Sciatic nerve (tissue), 2 donors: ENCODE results near the gene SEPTIN1. TPM values are rescaled to one million over a fixed set of nuclear protein-coding genes. Genes with fewer than 3 reads are reported as not detected.

Experiments used
- ATAC-seq: fragments of 200-7000 bp; cut with Tn5 transposase; one replicate; pipeline ENCODE4 v1.9.1; 2020; ENCODE audit warnings: mild to moderate bottlenecking, moderate library complexity
- DNase-seq: peaks from one replicate; pipeline ENCODE4 v3.0.0-alpha.2; 2020; ENCODE audit warnings: low spot score
- intact Hi-C: fragments of 100-400 bp; cut with DNase I; formaldehyde crosslinking; loops from one replicate; pipeline ENCODE4 v1.14.2; 2022
- total RNA-seq: library from RNA; stranded (reverse); fragmentation: NEBNext Ultra II Directional; extraction: Animal tissue kit (Norgen Biotek cat#: 25700); gene quantifications from one replicate; pipeline ENCODE4 v1.2.1, GENCODE V29; 2021
- donor health status: DM: no; HTN: no; CAD: no.
- donor health status: DM: no; HTN: no; CAD: no.

Gene SEPTIN1
- total RNA-seq, 1 donor from 2014 or later = 7.2 TPM

DNA sequence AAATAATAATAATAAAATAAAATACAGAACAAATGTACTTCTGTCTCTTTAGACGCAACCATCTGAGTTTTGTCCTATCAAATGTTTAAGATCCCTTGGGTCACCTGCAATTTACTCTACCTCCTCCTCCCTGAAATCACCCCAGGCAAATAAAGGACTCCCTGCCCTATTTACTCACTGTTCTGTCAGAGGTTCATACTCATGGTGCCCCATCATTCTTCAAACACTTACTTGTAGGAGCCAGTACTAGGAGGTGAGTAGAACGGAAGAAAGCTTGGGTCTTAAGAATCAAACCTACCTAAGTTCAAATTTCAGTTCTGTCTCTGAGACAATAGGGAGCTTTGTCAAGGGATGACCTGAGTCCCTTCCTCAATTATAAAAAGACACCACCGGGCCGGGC is 15.8 kb downstream of the SEPTIN1 start:
- ATAC-seq (no peak), DNase-seq (no peak)
- intact Hi-C loops = no loop called here

DNA sequence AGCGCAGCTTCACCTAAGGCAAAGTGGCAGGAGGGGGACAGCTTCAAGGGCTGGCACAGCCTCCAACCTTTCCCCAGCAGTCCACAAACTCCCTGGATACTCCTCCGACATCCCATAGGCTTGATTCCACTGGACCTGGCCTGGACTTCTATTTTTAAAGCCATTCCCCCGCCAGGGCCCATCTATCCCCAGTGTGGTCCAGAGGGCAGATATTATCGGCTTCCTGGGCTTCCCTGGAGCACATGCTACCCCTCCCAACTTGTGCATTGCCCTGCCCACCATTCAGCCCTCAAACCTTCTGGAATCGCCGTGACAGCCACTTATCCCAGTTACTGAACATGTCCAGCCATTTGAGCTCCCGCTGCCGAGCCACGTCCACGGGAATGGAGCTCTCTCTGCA is 17.2 kb downstream of the SEPTIN1 start:
- no peak for DNase-seq
- intact Hi-C loops = no loop called here
- no peak for ATAC-seq

- intact Hi-C loops = no loop called here
- no peak for ATAC-seq
These were observed 21.2 kb downstream of the SEPTIN1 start for GRCh38 chr16:30361180-30361579.

GRCh38 chr16:30359871-30360170 is 22.5 kb downstream of the SEPTIN1 start:
- no peak for ATAC-seq
- DNase-seq = no peak
- intact Hi-C loops = no loop called here

More at GRCh38 chr16:30361180-30361579, 21.2 kb downstream of the SEPTIN1 start:
- no peak for DNase-seq

DNA sequence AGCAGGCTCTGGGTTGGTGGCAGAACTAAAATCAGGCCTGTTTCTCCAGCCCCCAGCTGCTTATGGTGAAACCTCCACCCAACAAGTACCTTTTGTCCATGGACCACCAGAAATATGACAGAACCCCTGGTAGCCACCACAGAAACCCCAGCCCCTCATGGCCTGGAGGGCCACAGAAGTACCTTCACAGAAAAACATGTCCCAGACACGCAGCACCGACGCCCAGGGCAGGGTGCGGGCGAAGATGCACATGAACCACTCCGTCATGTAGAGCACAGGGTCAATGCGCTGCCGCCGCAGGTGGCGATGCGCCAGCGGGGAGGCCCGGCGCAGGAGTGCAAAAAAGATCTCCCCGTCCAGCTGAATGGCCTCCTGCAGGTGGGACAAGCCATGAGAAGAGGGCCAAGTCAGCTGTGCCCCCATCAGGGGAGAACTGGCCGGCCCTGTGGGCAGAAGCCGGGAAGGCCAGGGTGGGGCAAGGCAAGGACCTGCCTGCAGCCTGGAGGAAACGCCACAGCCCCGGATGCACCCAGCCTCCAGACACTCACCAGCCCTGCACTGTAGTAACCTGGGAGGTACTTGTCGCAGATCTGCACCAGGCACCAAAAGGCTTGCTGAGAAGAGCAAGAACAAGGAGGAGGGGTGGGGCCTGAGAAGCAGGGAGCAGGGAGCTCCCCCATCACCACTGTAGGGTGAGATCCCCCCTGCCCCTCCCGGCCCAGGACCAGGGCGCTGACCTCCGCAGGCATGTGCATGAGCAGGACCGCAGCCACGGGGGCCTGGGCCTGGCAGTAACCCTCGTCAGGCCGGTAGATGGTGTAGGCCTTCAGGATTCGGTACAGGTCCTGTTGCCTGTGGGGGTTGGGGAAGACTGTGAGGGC is 23.1 kb downstream of the SEPTIN1 start:
- ATAC-seq = no peak
- no peak for DNase-seq
- intact Hi-C loops = no loop called here

DNA sequence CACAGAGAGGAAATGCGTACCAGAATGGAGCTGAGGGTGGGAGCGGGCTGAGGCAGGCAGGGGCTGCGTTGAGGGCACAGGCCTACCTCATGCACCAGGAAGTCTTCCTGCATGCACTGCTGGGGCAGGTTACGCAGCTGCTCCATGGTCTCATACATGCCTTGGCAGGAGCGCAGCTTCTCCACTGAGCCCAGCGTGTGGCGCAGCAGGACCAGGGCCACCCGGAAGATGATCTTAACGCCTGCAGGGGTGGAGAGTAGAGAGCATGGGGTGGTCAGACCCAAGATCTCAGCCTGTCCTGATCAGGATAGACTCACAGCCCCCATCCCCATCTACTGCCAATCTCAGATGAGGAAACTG is 23.8 kb downstream of the SEPTIN1 start:
- ATAC-seq = no peak
- intact Hi-C loops = no loop called here
- DNase-seq = no peak

DNA sequence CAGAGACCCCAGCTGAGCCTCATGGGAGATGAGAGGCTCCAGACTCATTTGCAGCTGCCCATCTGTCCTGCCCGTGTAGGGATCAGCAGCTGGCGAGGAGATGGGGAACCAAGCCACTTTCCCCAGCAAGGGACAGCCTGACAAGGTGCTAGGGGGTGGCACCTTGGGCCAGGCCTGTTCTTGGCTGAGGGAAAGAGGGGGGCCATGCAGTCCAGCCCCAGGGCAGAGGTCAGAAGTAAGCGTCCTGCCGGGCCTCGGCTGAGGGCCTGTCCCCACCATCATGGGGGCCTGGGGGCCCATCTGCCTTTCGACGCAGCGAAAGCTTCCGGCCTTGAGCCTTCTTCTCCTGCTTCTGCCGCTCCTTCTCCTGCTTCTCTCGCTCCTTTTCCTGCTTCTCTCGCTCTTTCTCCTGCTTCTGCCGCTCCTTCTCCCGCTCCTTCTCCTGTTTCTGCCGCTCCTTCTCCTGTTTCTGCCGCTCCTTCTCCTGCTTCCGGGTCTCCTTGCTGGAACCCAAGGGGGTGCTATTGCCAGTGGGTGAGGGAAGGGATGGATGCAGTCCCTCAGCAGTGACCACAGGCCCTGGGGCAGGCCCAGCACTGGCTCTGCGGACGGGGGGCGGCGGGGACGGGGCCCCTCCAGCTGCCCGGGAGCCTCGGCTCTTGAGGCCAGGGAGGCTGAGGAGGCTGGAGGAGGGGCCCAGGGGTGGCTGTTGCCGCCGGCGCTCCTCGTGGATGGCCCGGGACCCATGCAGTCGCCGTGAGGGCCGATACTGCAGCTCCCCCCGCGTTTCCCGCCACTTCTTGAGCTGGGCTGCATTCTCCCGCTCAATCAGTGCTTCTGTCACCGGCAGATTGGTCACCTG is 24.4 kb downstream of the SEPTIN1 start:
- DNase-seq (no peak), ATAC-seq (no peak)
- intact Hi-C loops = no loop called here

DNA sequence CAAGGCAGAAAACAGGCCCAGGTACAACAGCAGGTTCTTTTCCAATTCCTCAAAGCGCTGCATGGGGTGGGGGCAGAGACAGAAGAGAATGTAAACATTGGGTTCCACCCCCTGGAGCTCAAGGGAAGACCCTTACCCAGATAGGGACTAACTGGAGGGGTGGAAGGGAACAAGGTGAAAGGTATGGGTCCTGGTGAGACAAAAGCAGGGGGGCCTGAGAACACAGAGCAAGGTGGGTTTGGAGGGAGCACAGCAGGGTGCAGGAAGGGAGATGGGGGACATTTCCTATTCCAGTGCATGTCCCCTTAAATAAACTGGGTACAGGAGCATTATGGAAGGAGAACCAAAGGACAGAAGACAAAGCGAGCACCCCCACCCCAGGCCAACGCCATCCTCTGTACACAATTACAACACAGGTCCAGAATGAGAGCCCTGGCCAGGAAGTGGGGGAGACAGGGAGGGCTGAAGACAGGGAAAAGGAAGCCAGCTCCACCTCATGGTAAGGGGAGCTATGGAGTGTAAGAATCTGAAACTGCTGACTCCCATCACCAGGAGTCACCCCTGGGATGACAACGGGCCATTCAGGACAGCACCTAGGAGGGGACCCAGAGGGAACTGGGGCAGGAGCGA is 25.2 kb downstream of the SEPTIN1 start:
- intact Hi-C loops = no loop called here
- DNase-seq (no peak), ATAC-seq (no peak)

DNA sequence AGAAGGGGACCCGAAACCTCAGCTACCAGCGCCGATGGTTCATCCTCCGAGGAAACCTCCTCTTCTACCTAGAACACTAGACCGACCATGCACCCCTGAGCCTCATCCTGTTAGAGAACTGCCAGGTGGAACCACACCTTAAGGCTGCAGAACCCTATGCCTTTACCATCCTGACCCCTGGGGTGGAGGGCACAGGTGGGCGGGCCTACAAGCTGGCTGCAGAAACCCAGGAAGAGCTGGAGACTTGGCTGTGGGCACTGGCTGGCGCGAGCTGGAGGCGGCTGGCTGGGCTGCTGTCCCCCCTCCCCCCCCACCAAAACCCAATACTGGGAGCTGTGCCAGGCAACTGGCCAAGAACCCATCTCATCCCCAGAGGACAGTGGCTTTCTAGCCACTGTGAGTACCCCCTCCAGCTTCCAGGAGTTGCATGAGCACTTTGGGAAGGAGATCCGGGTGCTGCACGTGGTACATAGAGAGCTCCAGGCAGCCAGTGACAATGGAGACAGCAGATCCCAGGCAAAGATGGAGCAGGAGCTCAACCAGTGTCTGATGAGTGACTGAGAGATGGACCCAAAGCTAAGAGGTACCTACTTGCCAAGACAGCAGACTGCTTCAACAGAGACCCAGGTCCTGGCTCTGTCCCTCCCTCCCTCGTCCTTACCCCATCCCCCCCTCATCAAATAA is 25.8 kb downstream of the SEPTIN1 start:
- intact Hi-C loops = no loop called here
- ATAC-seq (no peak), DNase-seq (no peak)

GRCh38 chr16:30355954-30356308 is 26.4 kb downstream of the SEPTIN1 start:
- DNase-seq (no peak), ATAC-seq (peak; percentile 2)
- intact Hi-C loops = no loop called here

- intact Hi-C loops = no loop called here
- DNase-seq (peak; percentile 98), ATAC-seq (peak; percentile 96)
These were observed 27.0 kb downstream of the SEPTIN1 start, which contains the start of gene CD2BP2 for GRCh38 chr16:30355144-30355953. CD2BP2 (minus strand) TSS chr16:30355308; CDS start chr16:30354681, 627 bp downstream.

DNA sequence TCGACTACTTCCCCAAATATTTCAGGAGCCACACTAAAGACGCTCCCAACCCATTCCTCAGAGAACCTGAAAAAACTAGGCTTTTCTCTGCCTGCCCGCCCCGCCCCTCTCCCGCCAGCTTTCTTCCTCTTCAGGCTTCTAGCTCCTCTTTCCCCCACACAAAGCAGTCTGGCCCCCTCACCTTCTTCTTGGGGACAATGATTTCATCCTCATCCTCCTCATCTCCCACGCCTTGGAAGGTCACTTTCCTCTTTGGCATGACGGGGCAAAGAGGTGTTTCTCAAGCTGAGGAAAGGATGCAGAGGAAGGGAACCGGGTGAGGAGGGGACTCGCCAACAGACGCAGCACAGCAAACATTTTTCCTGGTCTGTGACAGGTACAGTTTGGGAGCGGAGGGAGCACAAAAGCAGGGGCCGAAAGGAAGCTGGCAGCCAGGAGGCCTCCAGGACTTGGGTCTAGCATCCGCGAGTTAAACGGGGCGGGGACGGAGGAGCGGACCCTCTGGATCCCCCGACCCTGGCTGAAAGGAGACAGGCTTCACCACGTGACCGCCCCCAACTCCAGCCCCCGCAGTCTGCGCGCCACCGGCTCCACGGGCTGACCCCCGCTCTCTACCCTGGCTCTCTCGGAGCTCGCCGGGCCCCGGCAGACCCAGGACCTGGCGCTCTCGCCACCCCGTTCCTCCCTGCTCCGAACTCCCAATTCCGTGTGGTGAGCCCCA is 27.8 kb downstream of the SEPTIN1 start:
- peak; percentile 62 for DNase-seq
- intact Hi-C loops = no loop called here
- ATAC-seq = peak; percentile 39

- intact Hi-C loops = no loop called here
- DNase-seq (peak; percentile 52), ATAC-seq (no peak)
These were observed 28.8 kb downstream of the SEPTIN1 start for GRCh38 chr16:30353438-30354129.

DNA sequence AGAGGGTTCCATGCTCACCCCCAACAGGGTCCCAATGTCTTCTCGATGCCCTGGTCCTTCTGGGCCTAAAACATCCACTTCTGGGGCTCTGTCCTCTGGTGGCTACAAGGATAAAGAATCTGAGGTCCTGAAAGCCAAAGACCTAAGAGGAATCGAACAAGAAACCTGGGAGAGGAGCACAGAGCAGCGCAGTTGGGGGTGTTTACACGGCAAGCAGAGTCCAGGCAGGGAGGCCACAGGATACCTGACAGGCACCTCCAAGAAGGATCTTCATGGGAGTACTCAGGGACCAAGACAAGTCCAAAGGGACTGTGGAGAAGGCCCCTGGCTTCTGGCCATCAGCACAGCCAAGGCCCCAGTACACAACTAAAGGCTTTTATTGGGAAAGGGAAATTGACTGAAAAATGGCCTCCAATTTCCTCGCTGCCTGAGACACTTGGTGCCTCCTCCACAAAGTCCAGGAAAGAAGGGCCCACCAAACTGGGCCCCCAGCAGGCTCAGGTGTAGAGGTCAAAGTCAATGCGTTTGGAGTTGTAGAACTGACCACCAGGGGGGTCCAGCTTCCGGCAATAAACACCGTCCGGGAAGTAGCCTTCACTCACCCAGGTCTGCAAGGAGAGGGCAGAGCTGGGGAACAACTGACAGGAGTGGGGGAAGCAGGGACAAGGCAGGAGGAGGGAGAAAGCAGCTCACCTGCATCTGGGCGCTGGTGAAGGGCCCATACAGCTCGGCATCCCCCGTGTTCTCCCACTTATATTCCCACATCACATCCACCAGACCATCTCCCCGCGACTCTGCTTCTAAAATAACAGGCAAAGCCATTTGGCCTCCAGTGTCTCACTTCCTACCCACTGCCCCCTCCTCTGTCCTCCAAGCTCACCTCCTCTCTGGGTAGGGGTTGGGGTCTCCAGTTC is 29.6 kb downstream of the SEPTIN1 start:
- intact Hi-C loops = no loop called here
- ATAC-seq (no peak), DNase-seq (peak; percentile 35)

DNA sequence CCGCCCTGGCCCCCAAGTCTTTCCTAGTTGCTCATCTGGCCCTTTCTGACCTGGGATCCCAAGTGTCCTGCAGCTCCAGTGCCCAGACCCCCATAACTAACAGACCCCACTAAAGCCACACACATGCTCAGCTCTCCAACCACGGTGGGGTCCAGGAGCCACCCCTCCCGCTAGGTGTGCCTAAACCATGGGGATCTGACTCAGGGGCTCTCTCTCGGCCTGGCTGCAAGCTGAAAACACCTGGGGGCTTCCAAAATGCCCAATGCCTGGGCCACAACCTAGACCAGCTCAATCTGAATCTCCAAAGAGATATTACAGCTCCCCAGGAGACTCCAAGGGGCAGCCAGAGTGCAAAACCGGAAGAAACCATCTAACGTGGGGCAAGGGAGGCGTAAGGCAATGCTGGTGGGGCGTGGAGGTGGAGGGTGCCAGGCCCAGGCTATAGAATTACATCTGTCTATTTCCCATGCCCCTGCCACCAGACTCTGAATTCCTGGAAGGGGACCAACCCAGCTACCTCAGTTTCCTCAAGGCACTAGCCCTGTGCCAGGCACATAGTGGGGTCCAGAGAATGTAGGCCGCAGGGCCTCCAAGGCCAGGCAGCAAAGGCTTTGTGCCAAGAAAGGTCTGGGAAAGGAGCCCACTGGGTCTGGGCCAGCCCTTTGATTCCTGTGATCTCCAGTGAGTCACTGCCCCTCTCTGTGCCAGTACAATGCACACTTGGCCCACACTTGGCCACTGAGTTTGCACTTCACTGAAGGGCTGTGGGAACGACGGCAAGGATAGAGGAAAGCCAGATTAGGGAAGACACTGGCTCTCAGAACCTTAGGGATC is 30.6 kb downstream of the SEPTIN1 start:
- intact Hi-C loops = no loop called here
- peak; percentile 82 for DNase-seq
- ATAC-seq = peak; percentile 19
